ENCODE data around the gene RNF130.
"Not testable (repeated sequence)": the region's sequence is repeated elsewhere in the genome, so short reads cannot be mapped to it uniquely, and the experiment has no call there.

The RNF130 gene

DNA sequence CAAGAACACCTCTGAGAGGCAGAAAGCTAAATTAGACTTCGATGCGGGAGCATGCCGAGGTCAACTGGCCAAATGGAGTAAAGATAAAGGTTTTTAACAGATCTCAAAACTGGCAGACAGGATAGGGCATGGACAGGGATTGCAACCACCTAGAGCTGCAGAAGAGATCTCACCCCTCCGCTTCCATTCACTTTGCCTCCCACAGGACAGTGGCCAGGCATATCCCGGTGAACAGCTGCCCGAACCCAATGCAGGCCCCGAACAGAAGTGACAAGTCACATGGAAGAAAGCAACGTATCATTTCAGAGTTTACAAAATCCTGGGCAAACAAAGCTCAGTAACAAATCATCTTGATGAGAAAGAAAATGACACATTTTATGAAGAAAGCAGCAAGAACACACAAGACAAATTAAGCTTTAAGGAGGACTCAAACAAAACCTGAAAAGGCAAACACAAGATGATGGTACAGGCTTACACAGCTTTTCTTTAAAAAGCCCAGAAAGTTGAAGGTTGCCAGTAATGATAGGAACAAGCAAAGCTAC is 18.4 kb downstream of the RNF130 start:
- no peak for DNase-seq

DNA sequence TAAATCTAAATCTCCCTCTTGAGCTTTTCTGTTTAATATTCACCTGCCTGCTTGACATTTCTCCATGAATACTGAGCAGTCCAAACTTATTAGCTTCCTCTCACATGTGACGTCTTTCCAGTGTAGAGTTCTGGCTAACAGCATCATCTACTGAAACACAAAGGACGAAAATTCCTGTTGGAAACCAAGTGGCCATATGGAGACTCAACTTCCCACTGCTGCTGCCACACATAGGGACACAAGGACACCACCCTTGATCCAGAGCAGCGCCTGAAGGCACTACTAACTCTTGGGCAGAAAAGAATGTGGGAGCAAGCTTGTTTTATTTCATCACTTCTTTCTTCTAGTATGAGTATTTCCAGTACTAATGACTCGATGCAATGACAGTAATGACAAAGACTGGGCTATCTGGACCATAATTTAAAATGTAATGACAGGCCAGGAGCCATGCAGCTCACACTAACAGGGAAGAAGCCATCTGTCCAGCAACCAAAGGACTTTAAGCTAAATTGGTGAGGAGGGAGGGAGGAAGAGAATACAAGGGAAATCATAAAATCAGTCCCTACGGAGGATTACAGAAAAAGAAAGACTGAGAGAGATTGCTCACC is 19.2 kb downstream of the RNF130 start:
- no peak for DNase-seq

DNA sequence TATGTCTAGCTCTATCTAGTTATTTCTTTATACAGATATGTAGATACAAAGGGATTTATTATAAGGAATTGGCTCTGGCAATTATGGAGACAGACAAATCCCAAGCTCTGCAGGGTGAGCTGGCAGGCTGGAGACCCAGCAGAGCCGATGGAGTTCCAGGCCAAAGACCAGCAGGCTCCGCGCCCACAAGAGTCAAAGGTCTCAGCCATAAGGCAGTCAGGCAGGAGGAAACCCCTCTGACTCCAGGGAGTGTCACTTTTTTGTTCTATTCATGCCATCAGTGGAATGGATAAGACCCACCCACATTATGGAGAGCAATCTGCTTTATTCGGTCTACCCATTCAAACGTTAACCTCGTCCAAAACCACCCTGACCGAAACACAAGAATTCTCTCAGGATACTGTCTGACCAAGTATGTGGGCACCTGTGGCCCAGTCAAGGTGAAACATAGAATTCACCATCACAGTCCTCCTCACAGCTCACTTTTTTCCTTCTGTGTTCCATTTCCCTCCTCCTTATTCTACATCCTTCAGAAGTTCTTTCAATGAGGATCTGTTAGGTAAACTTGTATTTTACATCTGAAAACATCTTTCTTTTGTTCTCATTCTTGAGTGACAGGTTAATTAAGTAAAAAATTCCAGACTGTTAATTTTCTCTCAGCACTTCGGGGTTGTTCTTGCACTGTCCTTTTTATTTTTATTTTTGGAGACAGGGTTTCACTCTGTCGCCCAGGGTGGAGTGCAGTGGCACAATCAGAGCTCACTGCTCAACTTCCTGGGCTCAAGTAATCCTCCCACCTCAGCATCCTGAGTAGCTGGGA is 21.2 kb downstream of the RNF130 start:
- no peak for DNase-seq

DNA sequence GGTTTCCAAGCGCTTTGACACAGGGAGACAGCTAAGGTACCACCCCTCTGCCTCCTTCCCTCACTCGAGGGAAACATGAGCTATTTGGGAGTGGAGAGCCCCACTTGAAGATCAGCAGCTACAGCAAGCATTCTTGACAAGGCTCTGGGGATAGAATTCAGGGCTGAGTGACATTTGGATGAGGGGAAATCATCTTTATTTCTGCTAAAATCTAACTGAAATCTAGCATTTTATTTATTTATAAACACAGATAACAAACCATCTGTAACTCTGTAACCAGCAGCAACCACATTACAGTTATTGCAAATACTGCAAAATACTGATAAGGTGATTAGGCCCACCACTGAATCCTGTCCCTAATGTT is 22.4 kb downstream of the RNF130 start:
- no peak for DNase-seq

DNA sequence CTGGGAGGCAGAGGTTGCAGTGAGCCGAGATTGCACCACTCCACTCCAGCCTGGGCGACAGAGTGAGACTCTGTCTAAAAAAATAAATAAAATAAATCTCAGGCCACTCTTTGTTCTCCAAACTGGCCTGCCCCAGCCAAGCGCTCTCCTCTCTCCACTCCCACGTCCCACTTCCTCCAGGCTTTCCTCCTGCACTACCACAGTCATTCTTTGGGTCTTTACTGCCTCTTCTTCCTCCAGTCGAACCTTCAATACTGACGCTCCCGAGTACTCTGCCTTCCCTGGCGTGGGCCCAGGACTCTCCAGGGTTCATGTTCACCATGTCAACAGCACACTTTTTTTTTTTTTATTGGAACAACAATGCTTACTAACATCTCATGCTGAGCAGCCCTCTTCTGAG is 23.9 kb downstream of the RNF130 start:
- no peak for DNase-seq

DNA sequence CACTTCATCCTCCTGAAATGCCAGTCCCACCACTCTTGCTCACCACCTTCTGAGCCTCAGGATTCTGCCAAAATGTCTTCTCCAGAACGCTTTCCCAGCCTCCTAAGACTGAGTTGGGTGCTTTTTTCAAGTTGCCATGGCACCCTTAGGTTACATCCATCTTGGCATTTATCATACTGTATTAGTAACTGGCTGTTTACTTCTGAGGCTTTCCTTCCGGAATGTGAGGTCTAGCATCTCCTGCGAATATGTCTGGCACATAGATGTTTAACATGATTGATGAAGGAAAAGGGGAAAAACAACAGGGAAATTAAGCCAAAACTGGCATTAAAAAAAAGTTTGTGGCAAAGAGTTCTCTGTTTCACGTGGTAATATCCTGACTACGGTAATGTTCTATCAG is 24.9 kb downstream of the RNF130 start:
- no peak for DNase-seq

DNA sequence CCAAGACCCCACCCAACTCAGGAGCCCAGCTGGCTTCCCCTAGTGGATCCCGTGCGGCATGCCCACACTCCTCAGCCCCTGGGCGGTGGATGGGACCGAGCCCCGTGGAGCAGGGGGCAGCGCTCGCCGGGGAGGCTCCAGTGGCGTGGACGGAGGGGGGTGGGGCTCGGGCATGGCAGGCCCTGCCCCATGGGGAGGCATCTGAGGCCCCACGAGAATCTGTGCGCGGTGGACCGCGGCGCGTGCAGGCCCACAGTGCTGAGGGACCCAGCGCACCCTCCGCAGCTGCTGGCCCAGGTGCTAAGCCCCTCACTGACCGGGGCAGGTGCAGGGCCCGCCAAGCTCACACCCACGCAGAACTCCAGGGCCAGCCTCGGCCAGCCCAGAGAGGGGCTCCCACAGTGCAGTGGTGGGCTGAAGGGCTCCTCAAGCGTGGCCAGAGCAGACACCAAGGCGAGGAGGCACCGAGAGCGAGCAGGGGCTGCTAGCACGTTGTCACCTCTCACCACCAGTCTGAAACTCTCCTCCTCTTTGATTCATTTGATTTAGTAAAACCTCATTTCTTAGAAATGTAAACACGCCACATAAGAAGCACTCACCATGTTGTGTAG is 25.6 kb downstream of the RNF130 start:
- no peak for DNase-seq

DNA sequence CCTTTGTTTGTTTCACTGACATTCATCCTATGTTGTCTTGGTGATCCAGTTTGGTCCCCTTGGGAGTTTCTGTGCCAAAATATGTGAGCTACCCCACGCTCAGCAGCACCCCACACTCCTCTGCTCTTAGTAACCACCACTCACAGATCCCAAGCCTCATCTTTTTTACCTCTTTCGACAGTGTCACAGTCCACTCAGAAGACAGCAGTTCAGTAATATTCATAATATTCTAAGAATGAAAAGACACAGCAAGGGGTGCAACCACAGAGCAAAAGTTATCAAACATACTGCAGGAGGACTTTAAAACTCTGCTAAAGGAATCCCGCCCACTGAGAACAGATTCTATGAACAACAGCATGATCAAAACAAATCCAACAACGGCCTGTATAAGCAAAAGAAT is 28.2 kb downstream of the RNF130 start:
- DNase-seq = no peak

DNA sequence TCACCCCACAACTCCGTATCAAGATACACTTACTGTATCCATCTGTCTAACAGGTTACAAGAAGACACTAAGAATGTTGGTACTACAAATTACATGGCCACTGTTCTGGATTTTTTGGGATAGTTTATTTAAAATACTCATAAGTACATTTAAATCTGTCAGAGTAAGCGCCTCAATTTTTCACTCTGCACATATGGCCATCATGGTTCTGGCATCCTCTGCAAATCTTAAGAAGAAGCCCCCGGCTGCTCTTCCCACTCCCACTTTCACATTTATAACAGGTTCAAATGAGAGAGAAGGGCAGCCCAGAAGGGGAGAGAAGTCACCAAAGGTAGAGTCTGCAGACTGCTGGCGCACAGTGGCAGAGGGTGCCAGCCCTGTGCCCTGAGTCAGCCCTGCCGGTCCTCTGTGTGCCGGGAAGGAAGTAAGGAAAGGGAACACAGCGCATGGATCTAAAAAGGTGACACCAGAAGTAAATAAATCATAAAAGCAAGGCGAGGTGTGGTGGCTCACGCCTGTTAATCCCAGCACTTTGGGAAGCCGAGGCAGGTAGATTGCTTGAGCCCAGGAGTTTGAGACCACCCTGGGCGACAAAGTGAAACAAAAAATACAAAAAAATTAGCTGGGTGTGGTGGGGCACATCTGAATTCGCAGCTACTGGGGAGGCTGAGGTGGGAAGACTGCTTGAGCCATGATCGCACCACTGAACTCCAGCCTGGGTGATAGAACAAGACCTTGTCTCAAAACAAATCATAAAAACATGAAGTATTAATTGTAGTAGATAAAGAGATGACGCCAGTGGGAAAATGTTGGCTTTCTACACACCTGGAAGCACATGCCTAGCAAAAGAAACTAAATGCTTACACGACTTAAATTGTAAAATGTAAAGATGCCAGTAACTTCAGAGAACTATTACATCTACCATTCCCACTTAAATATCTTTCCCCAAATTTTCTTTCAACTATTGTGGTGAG is 30.0 kb downstream of the RNF130 start:
- DNase-seq = no peak

DNA sequence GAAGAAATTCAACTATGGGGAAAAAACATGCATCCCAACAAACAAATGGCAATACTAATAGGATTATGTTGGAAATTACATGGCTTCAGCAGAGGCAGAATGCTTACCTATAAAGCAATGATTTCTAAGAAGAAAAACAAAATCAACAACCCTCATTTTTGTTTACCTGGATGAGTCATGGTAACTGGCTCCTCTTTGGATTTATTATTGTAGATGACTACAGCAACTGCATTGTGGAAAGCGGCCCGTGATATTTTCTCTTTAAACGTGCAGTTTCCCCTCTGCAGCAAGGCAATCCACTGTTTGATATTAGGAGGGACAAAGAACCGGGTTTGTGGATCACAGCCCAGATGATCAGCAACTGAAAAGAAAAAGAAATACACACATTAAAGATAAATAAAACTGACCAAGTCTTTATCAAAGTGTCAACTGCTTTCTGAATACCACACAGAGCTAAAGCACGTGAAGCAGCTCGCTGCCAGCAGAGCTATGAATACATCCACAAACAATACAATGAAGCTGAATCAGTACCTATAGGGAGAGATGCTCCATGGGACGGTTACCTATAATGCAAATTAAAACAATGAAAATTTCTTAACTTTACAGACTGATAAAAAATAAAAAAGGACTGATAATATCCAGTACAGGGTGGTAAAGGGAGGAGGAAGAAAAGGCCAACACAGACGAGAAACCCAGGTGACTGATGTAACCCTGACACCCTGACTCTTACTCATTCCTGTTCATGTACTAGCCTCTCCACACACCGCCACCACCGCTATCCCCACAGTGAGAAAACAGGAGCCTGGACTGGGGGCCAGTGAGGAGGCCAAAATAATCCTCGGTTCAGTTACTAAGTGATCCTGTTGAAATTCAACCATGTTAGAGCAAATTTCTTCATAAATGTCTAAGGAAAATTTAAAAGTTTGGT is 31.0 kb downstream of the RNF130 start:
- DNase-seq = no peak

DNA sequence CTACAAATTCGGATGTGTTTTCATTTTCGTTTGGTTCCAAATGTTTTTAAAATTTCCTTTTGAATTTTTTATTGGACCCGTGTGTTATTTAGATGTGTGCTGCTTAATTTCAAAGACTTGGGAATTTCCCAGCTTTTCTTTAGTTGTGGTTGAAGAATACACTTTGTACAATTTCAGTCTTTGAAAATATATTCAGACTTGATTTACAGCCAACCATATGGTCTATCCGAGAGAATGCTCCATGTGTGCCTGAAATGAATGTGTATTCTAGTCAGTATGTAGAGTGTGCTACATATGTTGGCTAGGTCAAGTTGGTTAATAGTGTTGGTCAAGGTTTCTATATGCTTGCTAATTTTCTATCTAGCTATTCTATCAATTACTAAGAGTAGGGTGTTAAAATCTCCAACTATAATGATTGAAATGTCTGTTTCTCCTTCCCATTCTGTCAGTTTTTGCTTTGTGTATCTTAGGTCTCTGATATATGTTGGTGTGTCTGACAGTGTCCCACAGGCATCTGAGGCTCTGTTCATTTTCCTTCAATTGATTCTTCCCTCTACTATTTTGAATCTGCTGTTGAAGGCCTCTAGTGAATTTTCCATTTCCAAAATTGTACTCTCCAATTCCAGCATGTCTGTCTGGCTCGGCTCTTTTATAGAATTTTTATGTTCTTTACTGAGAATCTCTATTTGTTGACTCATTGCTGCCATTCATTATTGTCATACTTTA is 36.2 kb downstream of the RNF130 start:
- DNase-seq = no peak

DNA sequence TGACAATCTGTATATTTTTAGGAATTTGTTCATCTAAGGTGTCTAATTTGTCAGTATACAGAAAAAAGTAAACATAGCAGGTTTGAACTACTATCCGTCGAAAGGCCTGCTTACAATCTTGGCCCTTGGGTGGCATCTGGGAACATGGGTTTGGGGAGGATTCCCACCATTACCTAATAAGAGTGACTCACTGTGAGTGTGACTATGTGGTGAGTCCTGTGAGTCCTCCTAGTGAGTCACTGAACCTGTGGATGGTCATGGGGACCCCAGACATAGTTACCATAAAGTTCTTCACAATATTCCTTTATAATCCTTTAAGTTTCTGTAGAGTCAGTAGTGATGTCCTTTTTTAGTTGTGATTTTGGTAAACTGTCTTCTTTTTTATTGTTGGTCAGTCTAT is 37.0 kb downstream of the RNF130 start:
- no peak for DNase-seq

DNA sequence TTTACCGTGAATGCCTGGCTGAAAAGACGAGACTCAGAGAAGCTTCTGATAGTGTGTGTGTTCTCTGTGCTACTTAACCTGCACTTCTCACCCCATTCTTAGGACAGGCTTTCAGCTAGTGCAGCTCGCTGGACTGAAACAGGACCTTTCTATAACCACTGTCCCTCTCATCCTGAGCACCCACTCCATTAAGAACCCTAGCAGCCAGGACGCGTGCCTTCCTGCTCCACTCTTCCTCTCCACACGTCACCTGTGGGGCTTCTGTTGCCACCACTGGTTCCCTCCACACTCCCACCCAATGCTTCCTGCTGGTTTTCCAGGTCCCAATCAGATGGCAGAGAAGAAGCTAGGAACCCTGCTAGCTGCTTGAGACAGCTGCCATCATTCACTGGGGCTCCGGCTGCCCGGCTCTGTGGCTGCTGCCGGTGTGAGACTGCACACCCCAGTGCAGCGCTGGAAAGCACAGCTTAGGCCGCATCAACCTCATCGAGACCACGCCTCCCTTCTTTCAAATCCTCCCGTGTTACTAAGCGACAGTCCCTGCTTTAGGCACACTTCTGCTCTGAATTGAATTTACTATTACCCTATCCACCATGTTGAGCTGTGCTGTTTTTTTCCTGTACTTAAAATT is 44.0 kb downstream of the RNF130 start:
- no peak for DNase-seq

DNA sequence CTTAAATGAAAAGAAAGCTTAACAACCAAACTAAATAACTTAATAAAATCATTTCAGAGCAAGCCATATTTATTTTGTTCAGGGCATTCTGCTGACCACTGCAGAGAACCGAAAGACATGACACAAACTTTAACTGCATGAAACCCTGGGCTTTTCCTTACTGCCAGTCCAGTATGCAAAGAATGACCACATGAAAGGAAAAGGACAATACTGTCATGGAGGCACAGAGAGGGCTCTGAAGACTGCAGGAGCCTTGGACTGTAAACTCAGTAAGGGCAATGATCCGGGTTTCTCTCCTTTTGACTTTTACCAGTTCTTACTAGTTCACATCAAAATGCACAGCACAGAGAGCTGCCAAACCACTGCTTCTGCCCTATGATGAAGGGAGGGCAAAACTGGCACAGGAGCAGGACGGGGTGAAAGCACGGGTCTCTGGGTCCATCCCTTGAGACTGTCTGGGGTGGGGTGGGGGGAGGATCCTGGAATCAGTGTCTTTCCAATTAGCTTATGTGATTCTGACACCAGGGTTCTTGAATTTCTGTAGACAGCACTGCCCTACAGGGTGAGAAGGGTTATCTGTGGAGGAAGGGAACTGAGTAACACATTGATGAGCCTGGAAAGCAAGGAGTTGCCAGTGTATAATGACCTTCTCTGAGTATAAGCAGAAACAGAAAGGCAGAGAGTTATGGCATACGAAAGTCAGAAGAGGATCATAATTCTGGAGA is 44.7 kb downstream of the RNF130 start:
- no peak for DNase-seq

DNA sequence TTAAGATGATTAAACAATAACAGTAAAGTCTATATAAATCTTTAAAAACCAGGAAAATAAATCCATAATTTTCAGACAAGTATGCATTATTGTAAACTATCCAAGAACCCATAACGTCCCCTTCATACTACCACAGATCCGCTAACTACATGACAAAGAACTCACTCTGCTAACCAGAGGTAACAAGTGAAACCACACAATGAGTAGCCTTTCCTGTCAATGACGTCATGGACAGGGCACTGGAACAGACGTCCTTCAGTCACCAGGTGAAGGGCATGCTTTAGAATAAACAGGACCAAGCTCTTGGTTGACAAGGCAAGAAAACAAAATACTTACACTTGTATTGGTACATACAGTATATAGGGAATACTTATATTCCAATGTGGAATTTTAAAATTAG is 45.2 kb downstream of the RNF130 start:
- no peak for DNase-seq

DNA sequence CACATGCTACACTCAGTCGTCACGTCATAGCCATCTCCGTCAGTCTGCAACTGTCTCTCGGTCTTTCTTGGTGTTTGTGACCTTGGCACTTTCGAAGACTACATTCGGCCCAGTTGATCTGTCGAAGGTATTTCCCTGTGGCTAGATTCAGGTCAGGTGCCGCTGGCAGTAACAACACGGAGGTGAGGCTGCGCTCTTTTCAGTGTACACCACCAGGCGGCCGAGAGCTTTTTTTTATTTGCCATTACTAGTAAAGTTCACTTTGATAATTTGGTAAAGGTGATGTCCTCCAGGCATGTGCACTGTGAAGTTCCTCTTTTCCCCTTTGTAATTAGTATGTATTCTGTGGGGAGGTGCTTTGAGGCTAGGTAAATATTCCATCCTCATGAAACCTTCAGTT is 49.7 kb downstream of the RNF130 start:
- DNase-seq = no peak

DNA sequence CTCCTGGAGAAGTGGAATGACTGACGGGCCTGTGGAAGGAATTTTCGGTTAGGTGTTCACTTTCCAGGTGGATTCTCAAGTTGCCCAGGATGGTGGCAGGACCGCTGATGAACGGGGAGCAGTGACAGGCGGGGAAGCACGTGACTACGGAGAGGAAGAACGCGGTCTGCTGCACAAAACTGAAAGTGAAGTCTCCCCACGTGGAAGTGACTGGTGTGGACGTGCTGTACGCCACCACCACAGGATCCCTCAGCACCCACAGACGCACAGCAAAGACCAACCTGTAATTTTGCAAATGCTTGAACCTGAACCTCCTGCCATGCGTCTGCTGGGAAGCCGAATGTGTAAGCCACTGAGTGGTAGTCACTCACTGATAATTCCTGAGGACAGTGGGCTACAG is 51.4 kb downstream of the RNF130 start:
- no peak for DNase-seq

DNA sequence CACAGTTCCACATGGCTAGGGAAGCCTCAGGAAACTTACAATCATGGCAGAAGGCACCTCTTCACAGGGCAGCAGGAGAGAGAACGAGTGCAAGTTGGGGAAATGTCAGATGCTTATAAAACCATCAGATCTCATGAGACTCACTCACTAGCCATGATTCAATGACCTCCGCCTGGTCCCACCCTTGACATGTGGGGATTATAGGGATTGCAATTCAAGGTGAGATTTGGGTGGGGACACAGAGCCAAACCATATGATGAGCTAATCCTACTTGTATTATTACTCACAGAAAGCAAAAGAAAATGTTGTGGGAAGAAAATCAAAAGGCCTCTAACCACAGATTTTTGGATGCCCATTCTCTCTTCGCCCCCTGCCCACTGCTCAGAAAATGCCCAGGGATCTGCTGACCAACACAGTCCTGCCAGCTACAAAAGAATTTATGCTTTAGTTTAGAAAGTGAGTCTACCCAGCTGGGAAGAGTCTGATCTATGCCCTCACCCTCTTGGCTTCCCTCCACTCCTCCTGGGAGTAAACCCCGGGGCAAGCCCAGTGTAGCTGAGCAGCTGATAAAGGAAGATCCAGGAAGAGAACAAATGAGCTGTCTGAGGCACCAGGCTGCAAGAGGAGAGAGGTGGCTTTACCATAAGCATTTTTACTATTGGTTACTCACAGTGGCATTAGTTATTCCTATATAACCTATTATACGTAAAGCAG is 53.1 kb downstream of the RNF130 start:
- DNase-seq = no peak

DNA sequence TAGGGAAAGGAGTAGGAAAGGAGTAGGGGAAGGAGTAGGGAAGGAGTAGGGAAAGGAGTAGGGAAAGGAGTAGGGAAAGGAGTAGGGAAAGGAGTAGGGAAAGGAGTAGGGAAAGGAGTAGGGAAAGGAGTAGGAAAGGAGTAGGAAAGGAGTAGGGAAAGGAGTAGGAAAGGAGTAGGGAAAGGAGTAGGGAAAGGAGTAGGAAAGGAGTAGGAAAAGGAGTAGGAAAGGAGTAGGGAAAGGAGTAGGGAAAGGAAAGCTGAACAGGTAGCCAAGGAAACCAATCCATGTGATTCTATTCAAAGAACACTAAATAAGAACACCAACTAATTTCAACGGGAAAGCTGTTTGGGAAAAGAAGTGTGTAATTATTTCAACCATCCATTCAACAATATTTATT is 56.0 kb downstream of the RNF130 start:
- DNase-seq = not testable (repeated sequence)
